H9 (cell line): ENCODE measurements around the gene MALRD1. TPM values are rescaled to one million over a fixed set of nuclear protein-coding genes. Genes with fewer than 3 reads are reported as not detected.

Experiments used
- DNase-seq: peaks from one replicate; pipeline ENCODE4 v3.0.0-alpha.2; 2017
- H2AFZ ChIP-seq: one replicate; pipeline ENCODE4 v1.6.1; 2013; ENCODE audit warnings: mild to moderate bottlenecking, low read length, control low read depth, moderate library complexity
- H2AK5ac ChIP-seq: 2 replicates; pipeline ENCODE4 v1.6.1; 2013; ENCODE audit warnings: low read length, control low read depth, mixed read lengths; ENCODE audit not compliant: insufficient read length
- H2BK120ac ChIP-seq: one replicate; pipeline ENCODE4 v1.6.1; 2013; ENCODE audit warnings: low read depth, mild to moderate bottlenecking, low read length, control low read depth, inconsistent platforms; ENCODE audit not compliant: poor library complexity, severe bottlenecking
- H2BK12ac ChIP-seq: 2 replicates; pipeline ENCODE4 v1.6.1; 2013; ENCODE audit warnings: low read length, control low read depth, mixed read lengths, low read depth; ENCODE audit not compliant: insufficient read length
- H2BK15ac ChIP-seq: 2 replicates; pipeline ENCODE4 v1.6.1; 2013; ENCODE audit warnings: low read depth, low read length, control low read depth
- H2BK20ac ChIP-seq: one replicate; pipeline ENCODE4 v1.6.1; 2013; ENCODE audit warnings: low read depth, mild to moderate bottlenecking, low read length, control low read depth, inconsistent platforms; ENCODE audit not compliant: poor library complexity, severe bottlenecking
- H2BK5ac ChIP-seq: 2 replicates; pipeline ENCODE4 v1.6.1; 2013; ENCODE audit warnings: low read length, control low read depth, mixed read lengths; ENCODE audit not compliant: insufficient read length
- H3K14ac ChIP-seq: 2 replicates; pipeline ENCODE4 v1.6.1; 2013; ENCODE audit warnings: low read length, control low read depth; ENCODE audit not compliant: insufficient read depth
- H3K18ac ChIP-seq: 2 replicates; pipeline ENCODE4 v1.6.1; 2013; ENCODE audit warnings: low read depth, mild to moderate bottlenecking, mixed read lengths, low read length, control low read depth; ENCODE audit not compliant: insufficient read length
- H3K23ac ChIP-seq: 2 replicates; pipeline ENCODE4 v1.6.1; 2013; ENCODE audit warnings: low read length, control low read depth, mixed read lengths, low read depth; ENCODE audit not compliant: insufficient read length
- H3K23me2 ChIP-seq: 2 replicates; pipeline ENCODE4 v1.6.1; 2013; ENCODE audit warnings: low read depth, mild to moderate bottlenecking, mixed read lengths, low read length, control low read depth; ENCODE audit not compliant: insufficient read length, poor library complexity, severe bottlenecking
- H3K27ac ChIP-seq: 2 replicates; pipeline ENCODE4 v1.5.1; 2013; ENCODE audit warnings: low read length, control low read depth, mixed read lengths, low read depth; ENCODE audit not compliant: insufficient read length
- H3K27me3 ChIP-seq: 2 replicates; pipeline ENCODE4 v1.6.1; 2013; ENCODE audit warnings: low read length, control low read depth, inconsistent platforms; ENCODE audit not compliant: insufficient read depth
- H3K4ac ChIP-seq: 2 replicates; pipeline ENCODE4 v1.6.1; 2013; ENCODE audit warnings: low read depth, mild to moderate bottlenecking, control low read depth, inconsistent platforms, low read length, moderate library complexity
- H3K4me1 ChIP-seq: 2 replicates; pipeline ENCODE4 v1.6.1; 2013; ENCODE audit warnings: low read length, control low read depth, inconsistent platforms; ENCODE audit not compliant: insufficient read depth
- H3K4me2 ChIP-seq: 2 replicates; pipeline ENCODE4 v1.6.1; 2013; ENCODE audit warnings: low read length, control low read depth, mixed read lengths; ENCODE audit not compliant: insufficient read length, insufficient read depth
- H3K56ac ChIP-seq: 2 replicates; pipeline ENCODE4 v1.6.1; 2013; ENCODE audit warnings: low read depth, mild to moderate bottlenecking, mixed read lengths, low read length, control low read depth; ENCODE audit not compliant: insufficient read length
- H3K79me1 ChIP-seq: 2 replicates; pipeline ENCODE4 v1.6.1; 2013; ENCODE audit warnings: low read depth, mild to moderate bottlenecking, moderate library complexity, low read length, control low read depth, inconsistent platforms; ENCODE audit not compliant: insufficient read depth, poor library complexity, severe bottlenecking
- H3K79me2 ChIP-seq: 2 replicates; pipeline ENCODE4 v1.6.1; 2013; ENCODE audit warnings: low read length, control low read depth, inconsistent platforms; ENCODE audit not compliant: insufficient read depth
- H3K9ac ChIP-seq: 2 replicates; pipeline ENCODE4 v1.6.1; 2013; ENCODE audit warnings: low read length, control low read depth, mixed read lengths; ENCODE audit not compliant: insufficient read length; ENCODE audit errors: extremely low read depth
- H3K9me3 ChIP-seq: one replicate; pipeline ENCODE4 v1.6.1; 2013; ENCODE audit warnings: low read depth, low read length, inconsistent platforms; ENCODE audit not compliant: control insufficient read depth
- H3T11ph ChIP-seq: one replicate; pipeline ENCODE4 v1.6.1; 2013; ENCODE audit warnings: mild to moderate bottlenecking, low read length, control low read depth, inconsistent platforms
- H4K20me1 ChIP-seq: one replicate; pipeline ENCODE4 v1.6.1; 2013; ENCODE audit not compliant: control insufficient read depth, insufficient read length, insufficient read depth
- H4K5ac ChIP-seq: 2 replicates; pipeline ENCODE4 v1.6.1; 2013; ENCODE audit warnings: low read depth, mild to moderate bottlenecking, mixed read lengths, low read length, control low read depth; ENCODE audit not compliant: insufficient read length
- H4K8ac ChIP-seq: replicated peaks from 2 replicates; pipeline ENCODE4 v1.6.1; 2013; ENCODE audit warnings: low read length, control low read depth, mixed read lengths, low read depth; ENCODE audit not compliant: insufficient read length
- H4K91ac ChIP-seq: 2 replicates; pipeline ENCODE4 v1.6.1; 2013; ENCODE audit warnings: low read depth, mild to moderate bottlenecking, moderate library complexity, mixed read lengths, low read length, control low read depth; ENCODE audit not compliant: insufficient read length
- H3K27ac Mint-ChIP-seq, 3 experiments: 2 replicates in 2 of 3; 3 replicates in 1 of 3; pipeline ENCODE4 v1.8.0; 2020 to 2021; ENCODE audit warnings: mixed read lengths in 3 of 3, mild to moderate bottlenecking in 1 of 3, moderate library complexity in 1 of 3
- H3K27me3 Mint-ChIP-seq: 2 replicates; pipeline ENCODE4 v1.8.0; 2021; ENCODE audit warnings: low read depth, mild to moderate bottlenecking, moderate library complexity, mixed read lengths
- H3K36me3 Mint-ChIP-seq, 3 experiments: 2 replicates in 2 of 3; 3 replicates in 1 of 3; pipeline ENCODE4 v1.8.0; 2020 to 2021; ENCODE audit warnings: low read depth in 3 of 3, mixed read lengths in 3 of 3; ENCODE audit not compliant: insufficient read depth in 1 of 3
- H3K4me1 Mint-ChIP-seq, 2 experiments: 2 replicates each; pipeline ENCODE4 v1.8.0; 2020; ENCODE audit warnings: mixed read lengths in 2 of 2
- H3K4me3 Mint-ChIP-seq, 2 experiments: 2 replicates in 1 of 2; 3 replicates in 1 of 2; pipeline ENCODE4 v1.8.0; 2020 to 2021; ENCODE audit warnings: mild to moderate bottlenecking in 2 of 2, mixed read lengths in 2 of 2, moderate library complexity in 1 of 2
- H3K9me3 Mint-ChIP-seq, 2 experiments: 2 replicates in 1 of 2; 3 replicates in 1 of 2; pipeline ENCODE4 v1.8.0; 2020; ENCODE audit warnings: mild to moderate bottlenecking in 2 of 2, mixed read lengths in 2 of 2, moderate library complexity in 1 of 2
- CTCF ChIP-seq: fragments of 200-600 bp; sonication (generic); conservative IDR thresholded peaks from 3 replicates; pipeline ENCODE4 v1.8.0; 2021; ENCODE audit warnings: antibody characterized with exemption, mild to moderate bottlenecking
- WGBS: extraction: QIAGEN DNeasy Blood & Tissue Kit; methylation state at CpG from one replicate; pipeline ENCODE4 v1.1.7; 2013; ENCODE audit warnings: missing lambda C conversion rate, low lambda C conversion rate, mixed read lengths; ENCODE audit not compliant: insufficient read length; ENCODE audit errors: extremely low coverage; 5-methylcytosine and 5-hydroxymethylcytosine counted together
- total RNA-seq: library from RNA; stranded (reverse); gene quantifications from 2 replicates; pipeline ENCODE4 v1.2.1, GENCODE V29; 2021

The MALRD1 gene
- total RNA-seq, 1 experiment from 2014 or later: 0.20 TPM

- no peaks in the 10 kb centered on the region for H3K9me3 ChIP-seq
- H3K4me1 Mint-ChIP-seq: no peaks in the 10 kb centered on the region
- H2BK120ac ChIP-seq: no peak overlapping the region
- H3K27ac Mint-ChIP-seq: no peak overlapping the region
- no peaks in the 10 kb centered on the region for H3K27me3 ChIP-seq
- no peak overlapping the region for H3K4me3 Mint-ChIP-seq
- no peaks in the 10 kb centered on the region for H3K4me1 ChIP-seq
- H3K27ac ChIP-seq: no peak overlapping the region
- H3K36me3 Mint-ChIP-seq: peaks cover 0 to 10% (median 0%) of the 10 kb centered on the region in 3 experiments; a peak in 2 of 7 replicates
- H3K4me2 ChIP-seq: no peak overlapping the region
- no peak overlapping the region for H2BK20ac ChIP-seq
- no peak overlapping the region for H4K5ac ChIP-seq
- H4K20me1 ChIP-seq: no peaks in the 10 kb centered on the region
- no peaks in the 10 kb centered on the region for H3K79me2 ChIP-seq
- peaks cover 9 to 12% of the 10 kb centered on the region in 2 experiments; a peak in 3 of 5 replicates for H3K9me3 Mint-ChIP-seq
- TF ChIP-seq CTCF: no peak
- no peaks in the 10 kb centered on the region for H3K79me1 ChIP-seq
- no peak overlapping the region for H2AK5ac ChIP-seq
- no peaks in the 10 kb centered on the region for H3K27me3 Mint-ChIP-seq
- H2AFZ ChIP-seq: no peak overlapping the region
- H3K9ac ChIP-seq: no peak overlapping the region
- H3T11ph ChIP-seq: no peak overlapping the region
- H2BK12ac ChIP-seq: no peak overlapping the region
- WGBS: no CpG with 5 or more reads among the region's 2 CpGs
- no peak overlapping the region for H3K23ac ChIP-seq
- no peaks in the 10 kb centered on the region for H3K23me2 ChIP-seq
- H3K4ac ChIP-seq: no peak overlapping the region
- no peak overlapping the region for H4K8ac ChIP-seq
- no peak overlapping the region for H2BK15ac ChIP-seq
- no peak overlapping the region for H4K91ac ChIP-seq
- no peak overlapping the region for H3K18ac ChIP-seq
- H2BK5ac ChIP-seq: no peak overlapping the region
- DNase-seq: no peak
- no peak overlapping the region for H3K14ac ChIP-seq
- no peak overlapping the region for H3K56ac ChIP-seq
Measured at GRCh38 chr10:19449860-19450259, 401.3 kb downstream of the MALRD1 start.
